GM12873 (cell line): Measurements from ENCODE around the gene ZRANB3.

ENCODE experiments used
- TF ChIP-seq, protein P1 (sequence below): IDR thresholded peaks from 2 replicates; pipeline ENCODE4 v1.5.1; 2012; ENCODE audit warnings: low read depth, mild to moderate bottlenecking, moderate library complexity, low read length, control low read depth; ENCODE audit not compliant: insufficient read depth; ENCODE audit errors: missing control alignments

Gene ZRANB3

DNA sequence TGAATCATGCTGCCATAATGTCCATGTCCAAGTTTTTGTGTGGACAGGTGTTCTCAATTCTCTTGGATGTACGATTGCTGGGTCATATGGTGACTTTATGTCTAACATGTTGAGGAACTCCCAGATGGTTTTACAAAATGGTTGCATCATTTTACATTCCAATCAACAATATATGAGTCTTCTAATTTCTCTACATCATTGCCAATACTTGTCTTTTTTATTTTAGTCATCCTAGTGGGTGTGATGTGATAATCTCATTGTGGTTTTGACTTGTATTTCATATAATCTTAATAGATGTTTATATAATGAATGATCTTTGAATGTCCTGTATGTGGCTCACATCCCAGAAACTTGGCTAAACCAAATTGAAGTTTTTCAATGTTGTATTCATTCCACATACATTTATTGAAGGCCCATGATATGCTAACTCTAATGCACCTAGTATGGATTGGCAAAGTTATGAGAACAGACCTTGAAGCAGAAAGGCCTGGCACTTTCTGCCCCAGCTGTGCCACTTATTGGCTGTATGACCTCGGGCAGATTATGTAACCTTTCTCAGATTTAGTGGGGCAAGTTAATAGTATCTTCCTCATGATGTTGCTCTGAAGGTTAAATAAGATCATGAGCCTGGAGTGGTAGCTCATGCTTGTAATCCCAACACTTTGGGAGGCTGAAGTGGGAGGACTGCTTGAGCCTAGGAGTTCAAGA is 273.5 kb downstream of the ZRANB3 start:
- TF ChIP-seq, protein P1, sequence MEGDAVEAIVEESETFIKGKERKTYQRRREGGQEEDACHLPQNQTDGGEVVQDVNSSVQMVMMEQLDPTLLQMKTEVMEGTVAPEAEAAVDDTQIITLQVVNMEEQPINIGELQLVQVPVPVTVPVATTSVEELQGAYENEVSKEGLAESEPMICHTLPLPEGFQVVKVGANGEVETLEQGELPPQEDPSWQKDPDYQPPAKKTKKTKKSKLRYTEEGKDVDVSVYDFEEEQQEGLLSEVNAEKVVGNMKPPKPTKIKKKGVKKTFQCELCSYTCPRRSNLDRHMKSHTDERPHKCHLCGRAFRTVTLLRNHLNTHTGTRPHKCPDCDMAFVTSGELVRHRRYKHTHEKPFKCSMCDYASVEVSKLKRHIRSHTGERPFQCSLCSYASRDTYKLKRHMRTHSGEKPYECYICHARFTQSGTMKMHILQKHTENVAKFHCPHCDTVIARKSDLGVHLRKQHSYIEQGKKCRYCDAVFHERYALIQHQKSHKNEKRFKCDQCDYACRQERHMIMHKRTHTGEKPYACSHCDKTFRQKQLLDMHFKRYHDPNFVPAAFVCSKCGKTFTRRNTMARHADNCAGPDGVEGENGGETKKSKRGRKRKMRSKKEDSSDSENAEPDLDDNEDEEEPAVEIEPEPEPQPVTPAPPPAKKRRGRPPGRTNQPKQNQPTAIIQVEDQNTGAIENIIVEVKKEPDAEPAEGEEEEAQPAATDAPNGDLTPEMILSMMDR: no peak

DNA sequence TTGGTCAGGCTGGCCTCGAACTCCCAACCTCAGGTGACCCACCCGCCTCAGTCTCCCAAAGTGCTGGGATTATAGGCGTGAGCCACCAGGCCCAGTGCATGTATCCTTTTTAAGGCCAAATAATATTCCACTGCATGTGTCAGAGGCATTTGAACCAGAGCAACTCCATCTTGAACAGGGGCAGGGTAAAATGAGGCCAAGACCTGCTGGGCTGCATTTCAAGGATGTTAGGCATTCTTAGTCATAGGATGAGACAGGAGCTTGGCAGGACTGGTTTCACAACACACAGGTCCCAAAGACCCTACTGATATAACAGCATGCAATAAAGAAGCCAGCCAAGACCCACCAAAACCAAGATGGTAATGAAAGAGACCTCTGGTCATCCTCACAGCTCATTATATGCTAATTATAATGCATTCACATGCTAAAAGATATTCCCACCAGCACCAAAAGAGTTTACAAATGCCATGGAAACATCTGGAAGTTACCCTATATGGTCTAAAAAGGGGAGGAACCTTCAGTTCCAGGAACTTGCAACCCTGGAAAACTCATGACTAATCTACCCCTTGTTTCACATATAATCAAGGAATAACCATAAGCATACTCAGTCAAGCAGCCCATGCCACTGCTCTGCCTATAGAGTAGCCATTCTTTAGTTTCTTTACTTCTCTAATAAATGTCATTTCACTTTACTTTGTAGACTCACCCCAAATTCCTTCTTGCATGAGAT is 274.3 kb downstream of the ZRANB3 start:
- TF ChIP-seq, protein P1: no peak

DNA sequence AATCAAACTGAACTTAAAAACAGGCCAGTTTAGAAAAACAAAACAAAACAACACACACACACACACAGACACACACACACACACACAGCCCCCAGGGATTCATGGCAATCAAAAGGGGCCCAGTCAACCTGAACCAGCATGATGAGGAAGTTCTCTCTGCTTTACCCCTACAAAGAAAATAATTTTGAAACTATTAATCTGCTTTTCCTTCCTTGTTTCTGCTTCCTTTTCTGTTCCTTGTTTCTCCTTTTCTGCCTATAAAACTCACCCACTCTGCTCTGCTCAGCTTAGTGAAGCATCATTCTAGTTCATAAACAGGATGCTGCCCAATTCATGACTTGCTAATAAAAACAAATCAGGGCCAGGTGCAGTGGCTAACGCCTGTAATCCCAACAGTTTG is 275.8 kb downstream of the ZRANB3 start:
- TF ChIP-seq, protein P1: no peak

DNA sequence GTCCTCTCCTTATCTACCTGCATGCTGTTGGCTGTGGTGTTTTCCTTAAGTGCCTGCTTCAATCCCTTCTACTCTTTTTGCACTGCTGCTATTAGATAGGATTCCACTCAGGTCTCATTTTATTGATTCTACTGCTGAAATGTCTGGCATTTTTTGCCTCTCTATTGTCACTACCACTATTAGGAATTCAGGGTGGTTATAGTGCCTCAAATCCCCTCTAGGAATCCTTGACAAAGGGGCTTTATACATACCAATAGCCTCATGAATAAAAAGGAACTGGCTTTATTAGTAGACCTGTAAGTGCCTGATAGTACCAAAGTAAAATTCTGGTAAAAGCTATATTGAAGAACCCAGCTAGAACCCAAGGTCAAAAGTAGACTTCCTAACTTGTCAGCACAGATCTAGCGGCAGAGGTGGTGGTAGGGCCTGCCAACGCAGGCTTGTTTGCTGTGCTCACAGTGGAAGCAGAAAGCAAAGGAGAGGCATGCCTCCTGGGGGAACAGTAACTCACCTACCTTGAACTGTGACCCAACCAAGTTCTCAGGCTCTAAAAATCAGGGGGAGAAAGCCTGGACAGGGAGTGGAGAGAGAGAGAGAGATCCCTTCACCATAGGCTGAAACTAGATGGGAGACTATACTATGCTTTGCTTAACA is 278.1 kb downstream of the ZRANB3 start:
- TF ChIP-seq, protein P1: no peak

DNA sequence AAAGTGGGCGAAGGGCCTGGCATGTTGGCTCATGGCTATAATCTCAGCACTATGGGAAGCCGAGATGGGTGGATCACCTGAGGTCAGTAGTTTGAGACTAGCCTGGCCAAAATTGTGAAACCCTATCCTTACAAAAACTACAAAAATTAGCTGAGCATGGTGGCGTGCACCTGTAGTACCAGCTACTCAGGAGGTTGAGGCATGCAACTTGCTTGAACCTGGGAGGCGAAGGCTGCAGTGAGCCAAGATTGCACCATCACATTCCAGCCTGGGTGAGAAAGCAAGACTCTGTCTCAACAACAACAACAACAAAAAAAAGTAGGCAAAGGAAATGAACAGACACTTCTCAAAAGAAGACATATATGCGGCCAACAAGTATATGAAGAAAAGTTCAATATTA is 282.4 kb downstream of the ZRANB3 start:
- TF ChIP-seq, protein P1: no peak

DNA sequence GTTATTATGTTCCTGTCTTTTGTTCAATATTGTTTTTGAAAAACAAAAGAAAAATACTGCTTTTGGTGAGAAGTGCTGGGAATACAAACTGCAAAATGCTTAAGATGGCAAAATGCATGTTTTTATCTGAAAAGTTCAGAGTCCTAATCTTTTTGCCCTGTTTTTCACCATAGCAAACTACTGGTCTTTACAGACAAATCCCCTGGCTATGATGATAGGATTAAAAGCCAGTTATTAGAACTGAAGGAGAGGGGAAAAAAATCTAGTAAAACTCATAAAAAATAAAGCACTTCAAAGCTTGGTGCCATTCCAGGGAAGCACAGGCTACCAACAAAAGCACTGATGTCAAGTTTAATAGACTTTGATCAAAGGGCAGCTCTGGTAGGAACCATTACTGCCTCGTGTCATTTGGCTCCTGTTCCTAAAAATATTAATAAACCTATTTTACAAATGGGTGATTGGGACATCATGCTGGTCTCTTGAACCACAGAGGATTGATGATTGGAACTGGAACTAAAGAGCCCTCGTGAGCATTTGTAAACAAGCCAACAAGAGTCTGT is 284.2 kb downstream of the ZRANB3 start:
- TF ChIP-seq, protein P1: no peak

DNA sequence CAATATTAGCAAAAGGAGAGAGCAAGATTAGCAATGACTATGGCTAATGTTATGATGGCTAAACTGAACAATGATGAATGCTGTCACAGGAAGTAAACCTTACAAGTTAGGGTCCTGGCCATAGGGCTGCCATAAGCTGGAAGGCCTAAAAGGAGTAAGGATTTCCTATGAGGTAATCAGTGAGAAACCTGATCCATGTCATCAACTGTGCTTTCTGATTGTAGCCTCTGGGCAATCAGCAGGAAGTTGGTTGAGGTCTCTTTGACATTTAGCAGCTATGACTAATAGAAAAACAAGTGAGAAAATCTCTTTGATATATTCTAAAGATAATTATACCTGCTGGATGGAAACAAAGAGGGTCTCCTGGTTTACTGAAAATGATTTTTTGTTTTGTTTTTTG is 285.9 kb downstream of the ZRANB3 start:
- TF ChIP-seq, protein P1: no peak
